Endothelial cell of umbilical vein (primary cell): ENCODE measurements around the gene HOXC5. TPM values are rescaled to one million over a fixed set of nuclear protein-coding genes. Genes with fewer than 3 reads are reported as not detected.
A peak's percentile ranks its signal among the peaks of the same experiment; 100 is the strongest.

ENCODE experiments used
- BruUV-seq: library from RNA; stranded (reverse); fragments of 400-500 nt; replicated peaks from 2 replicates; lab custom pipeline; 2021; lab: Mats Ljungman, UMichigan
- CTCF ChIA-PET: fragments of 300-600, 350-600 bp; sonication (Branson Sonifier 250); formaldehyde crosslinking; loops from one replicate; lab custom pipeline; 2021; ENCODE audit warnings: antibody characterized with exemption, inconsistent platforms; lab: Charles Lee
- POLR2A ChIA-PET: fragments of 300-600, 350-600 bp; sonication (Branson Sonifier 250); formaldehyde crosslinking; loops from one replicate; lab custom pipeline; 2021; ENCODE audit warnings: antibody characterized with exemption, inconsistent platforms; lab: Charles Lee
- DNase-seq: peaks from one replicate; pipeline ENCODE4 v3.0.0-alpha.2; 2011; ENCODE audit warnings: low read depth, low spot score
- FAIRE-seq: peaks from 2 replicates; lab custom pipeline; 2011; peaks lifted over from hg19 to GRCh38; lab: Jason Lieb, UNC
- H2AFZ ChIP-seq: 2 replicates; pipeline ENCODE4 v1.6.0; 2012; ENCODE audit warnings: low read depth, low read length, control low read depth, inconsistent platforms
- H3K27ac ChIP-seq: 2 replicates; pipeline ENCODE4 v1.5.1; 2011; ENCODE audit warnings: low read depth, mild to moderate bottlenecking, control low read depth, low read length, moderate library complexity; ENCODE audit not compliant: insufficient read depth
- H3K27me3 ChIP-seq, 2 experiments: 2 replicates each; pipeline versions ENCODE4 v1.6.0 to v1.6.1; 2011; ENCODE audit warnings: low read length in 2 of 2, mixed read lengths in 1 of 2; ENCODE audit not compliant: control insufficient read depth in 2 of 2, insufficient read depth in 2 of 2
- H3K36me3 ChIP-seq, 2 experiments: 2 replicates in 1 of 2; 3 replicates in 1 of 2; pipeline ENCODE4 v1.5.1; 2011; ENCODE audit warnings: low read length in 2 of 2, mild to moderate bottlenecking in 1 of 2, moderate library complexity in 1 of 2; ENCODE audit not compliant: control insufficient read depth in 2 of 2, insufficient read depth in 2 of 2; ENCODE audit errors: extremely low read depth in 1 of 2
- H3K4me1 ChIP-seq: 3 replicates; pipeline ENCODE4 v1.5.1; 2011; ENCODE audit warnings: mild to moderate bottlenecking, low read length; ENCODE audit not compliant: control insufficient read depth, insufficient read depth; ENCODE audit errors: extremely low read depth
- H3K4me2 ChIP-seq: 2 replicates; pipeline ENCODE4 v1.6.1; 2011; ENCODE audit warnings: low read length, control low read depth, mixed read lengths; ENCODE audit not compliant: insufficient read depth
- H3K4me3 ChIP-seq, 3 experiments: fragments of 200-600 bp in 1 of 3; sonication (generic), shearing (Covaris generic) in 1 of 3; replicated peaks in 1 of 3; 2 replicates each; pipeline ENCODE4 v1.5.1; 2011 to 2016; ENCODE audit warnings: control low read depth in 3 of 3, low read length in 3 of 3, mild to moderate bottlenecking in 2 of 3, inconsistent platforms in 1 of 3, low read depth in 1 of 3, moderate library complexity in 1 of 3; ENCODE audit not compliant: insufficient read depth in 1 of 3
- H3K79me2 ChIP-seq: 2 replicates; pipeline ENCODE4 v1.6.0; 2012; ENCODE audit warnings: low read length, inconsistent platforms; ENCODE audit not compliant: control insufficient read depth, insufficient read depth
- H3K9ac ChIP-seq: replicated peaks from 2 replicates; pipeline ENCODE3; 2011; ENCODE audit warnings: low read length, control low read depth; ENCODE audit not compliant: insufficient read depth; ENCODE audit errors: extremely low read depth
- H3K9me1 ChIP-seq: replicated peaks from 3 replicates; pipeline ENCODE4 v1.6.0; 2011; ENCODE audit warnings: mild to moderate bottlenecking, low read length; ENCODE audit not compliant: control insufficient read depth, insufficient read depth; ENCODE audit errors: extremely low read depth
- H3K9me3 ChIP-seq: replicated peaks from 2 replicates; pipeline ENCODE4 v1.5.1; 2012; ENCODE audit warnings: low read length, inconsistent platforms; ENCODE audit not compliant: control insufficient read depth, insufficient read depth
- H4K20me1 ChIP-seq: replicated peaks from 2 replicates; pipeline ENCODE3; 2011; ENCODE audit warnings: mild to moderate bottlenecking, low read length; ENCODE audit not compliant: control insufficient read depth, insufficient read depth; ENCODE audit errors: extremely low read depth
- EZH2 ChIP-seq: IDR thresholded peaks from 2 replicates; pipeline ENCODE4 v1.6.1; 2012; ENCODE audit warnings: borderline replicate concordance, low read depth, mild to moderate bottlenecking, moderate library complexity, low read length, inconsistent platforms; ENCODE audit not compliant: severe bottlenecking
- GATA2 ChIP-seq: IDR thresholded peaks from 2 replicates; pipeline ENCODE4 v1.7.0; 2011; ENCODE audit warnings: low read depth, mild to moderate bottlenecking, moderate library complexity, mixed read lengths, low read length; ENCODE audit not compliant: insufficient read length, insufficient read depth
- dilution Hi-C: fragments of 300-500 bp; cut with MboI; formaldehyde crosslinking; loops from one replicate; pipeline ENCODE4 v1.15.0; 2019; ENCODE audit warnings: low sequenced_read_pairs; ENCODE audit not compliant: extremely low pct_ligation_motif_present
- intact Hi-C: fragments of 100-400 bp; cut with micrococcal nuclease; formaldehyde crosslinking; loops from one replicate; pipeline ENCODE4 v1.10.0; 2022
- polyA plus RNA-seq, 4 experiments: library from polyadenylated mRNA; depleted of rRNA in 3 of 4; stranded (reverse) in 3 of 4; unstranded in 1 of 4; fragments of >200 nt; gene quantifications; 2 replicates each; pipeline versions ENCODE4 v1.2.1 to v1.2.3, GENCODE V29; 2011 to 2012; ENCODE audit warnings: missing spikeins in 1 of 4
- total RNA-seq: library from RNA; stranded (reverse); gene quantifications from 2 replicates; pipeline ENCODE4 v1.2.3, GENCODE V29; 2021
- TF ChIP-seq, protein P1 (sequence below), 2 donors: IDR thresholded peaks; 1 replicate in 1 of 2; 2 replicates in 1 of 2; pipeline ENCODE4 v1.5.1; 2011; ENCODE audit warnings: low read length in 2 of 2, mild to moderate bottlenecking in 2 of 2, moderate library complexity in 2 of 2, control low read depth in 1 of 2, inconsistent platforms in 1 of 2, low read depth in 1 of 2; ENCODE audit not compliant: insufficient read depth in 1 of 2; ENCODE audit errors: extremely low read depth in 1 of 2
- TF ChIP-seq, protein P2 (sequence below): IDR thresholded peaks from 2 replicates; pipeline ENCODE4 v1.6.1; 2011; ENCODE audit not compliant: insufficient read depth, insufficient read length

Gene HOXC5
- total and polyA plus RNA-seq, 2 donors (not counting 3 experiments of a cell fraction or from before 2014, with no cell fraction given): not detected

DNA sequence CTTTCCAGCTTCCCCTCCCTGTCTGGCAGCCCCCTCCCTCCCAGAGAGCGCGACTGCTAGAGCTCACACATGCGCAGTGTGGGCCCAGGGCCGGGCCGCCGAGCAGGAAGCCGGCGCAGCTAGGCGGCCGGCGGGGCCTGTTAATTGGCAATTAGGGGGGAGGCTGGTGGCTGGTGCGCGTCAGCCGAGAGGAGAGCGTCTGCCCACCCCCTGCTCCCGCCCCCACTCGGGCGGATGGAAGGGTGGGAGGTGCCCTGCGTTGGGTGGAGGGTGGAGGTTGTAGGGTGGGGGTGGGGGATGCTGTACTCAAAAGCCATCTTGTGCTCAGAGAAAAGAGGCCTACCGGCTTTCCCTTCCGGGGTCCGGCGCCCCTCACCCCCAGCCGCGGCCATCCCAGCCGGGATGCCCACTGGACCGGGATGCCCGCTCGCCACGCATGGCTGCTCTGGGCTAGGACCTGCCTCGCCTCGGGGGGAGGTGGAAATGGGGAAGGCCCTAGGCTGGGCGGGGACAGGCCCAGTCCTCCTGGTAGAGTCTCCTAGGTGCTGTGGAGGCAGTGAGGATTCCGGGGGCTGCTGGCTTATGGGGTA lies 14.9 kb upstream of the HOXC5 start:
- no TSS peak for BruUV-seq
- dilution Hi-C loops (no loop called here), intact Hi-C loops (no loop called here)
- ChIA-PET CTCF (interaction anchor here (0.6 to 17.0 kb wide), 5 partner anchors 9 to 190 kb away, joined by 3 to 616 read pairs (median 10); partner anchors contain the start of genes HOXC10, HOXC8 and SMUG1), POLR2A (no interaction called here)
- Histone ChIP-seq H4K20me1 (no peaks in the 10 kb centered on the region), H3K27me3 (peaks cover 84 to 93% of the 10 kb centered on the region in 2 experiments), H3K9me3 (no peaks in the 10 kb centered on the region), H2AFZ (peak overlapping the region; percentile 9), H3K9ac (no peak overlapping the region), H3K4me1 (peaks cover 3% of the 10 kb centered on the region), H3K36me3 (no peaks in the 10 kb centered on the region), H3K4me2 (peak overlapping the region; percentile 21), H3K79me2 (no peaks in the 10 kb centered on the region), H3K4me3 (peak overlapping the region in 1 of 3 experiments; percentile 30), H3K27ac (no peak overlapping the region), H3K9me1 (no peaks in the 10 kb centered on the region)
- DNase-seq (peak; percentile 65), FAIRE-seq (peak; percentile 59)
- TF ChIP-seq, protein P1, sequence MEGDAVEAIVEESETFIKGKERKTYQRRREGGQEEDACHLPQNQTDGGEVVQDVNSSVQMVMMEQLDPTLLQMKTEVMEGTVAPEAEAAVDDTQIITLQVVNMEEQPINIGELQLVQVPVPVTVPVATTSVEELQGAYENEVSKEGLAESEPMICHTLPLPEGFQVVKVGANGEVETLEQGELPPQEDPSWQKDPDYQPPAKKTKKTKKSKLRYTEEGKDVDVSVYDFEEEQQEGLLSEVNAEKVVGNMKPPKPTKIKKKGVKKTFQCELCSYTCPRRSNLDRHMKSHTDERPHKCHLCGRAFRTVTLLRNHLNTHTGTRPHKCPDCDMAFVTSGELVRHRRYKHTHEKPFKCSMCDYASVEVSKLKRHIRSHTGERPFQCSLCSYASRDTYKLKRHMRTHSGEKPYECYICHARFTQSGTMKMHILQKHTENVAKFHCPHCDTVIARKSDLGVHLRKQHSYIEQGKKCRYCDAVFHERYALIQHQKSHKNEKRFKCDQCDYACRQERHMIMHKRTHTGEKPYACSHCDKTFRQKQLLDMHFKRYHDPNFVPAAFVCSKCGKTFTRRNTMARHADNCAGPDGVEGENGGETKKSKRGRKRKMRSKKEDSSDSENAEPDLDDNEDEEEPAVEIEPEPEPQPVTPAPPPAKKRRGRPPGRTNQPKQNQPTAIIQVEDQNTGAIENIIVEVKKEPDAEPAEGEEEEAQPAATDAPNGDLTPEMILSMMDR (IDR thresholded peaks at IDR 0.05; ENCODE audit: extremely low read depth in 1 of 2, insufficient read depth in 1 of 2, low read depth in 1 of 2, low read length in 2 of 2): no peak
- TF ChIP-seq EZH2: peak; percentile 86

DNA sequence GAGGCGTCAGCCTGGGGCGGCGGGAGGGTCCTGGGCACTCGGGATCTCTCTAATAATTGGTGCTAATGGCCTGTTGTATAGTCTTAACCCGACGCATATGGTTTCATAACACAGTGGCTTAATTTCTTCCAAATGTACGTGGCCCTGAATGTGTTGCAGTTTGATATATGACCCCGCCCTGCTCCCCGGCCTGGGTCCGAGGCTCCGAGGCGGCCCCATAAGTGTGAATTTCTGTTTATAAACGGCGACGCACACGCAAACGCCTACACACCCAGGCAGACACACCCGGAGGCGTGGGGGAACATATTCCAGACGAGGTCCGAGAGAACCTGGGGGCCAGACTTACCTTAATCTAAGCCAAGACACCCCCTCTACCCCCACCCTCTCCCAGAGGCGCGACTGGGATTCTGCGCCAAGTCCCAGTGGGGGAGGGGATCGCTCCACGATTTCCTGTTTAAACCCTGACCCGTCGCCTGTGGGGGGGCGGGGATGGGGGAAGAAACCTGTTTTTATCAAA lies 14.3 kb upstream of the HOXC5 start:
- intact Hi-C loops: no loop called here
- Histone ChIP-seq H3K4me1 (peaks cover 3% of the 10 kb centered on the region), H3K4me3 (no peak overlapping the region), H3K36me3 (no peaks in the 10 kb centered on the region), H3K27ac (no peak overlapping the region), H3K9ac (no peak overlapping the region), H2AFZ (no peak overlapping the region), H3K9me3 (no peaks in the 10 kb centered on the region), H3K4me2 (no peak overlapping the region), H3K79me2 (no peaks in the 10 kb centered on the region), H4K20me1 (no peaks in the 10 kb centered on the region), H3K9me1 (no peaks in the 10 kb centered on the region), H3K27me3 (peaks cover 84 to 93% of the 10 kb centered on the region in 2 experiments)
- FAIRE-seq: no peak
- POLR2A ChIA-PET: no interaction called here
- dilution Hi-C loops: no loop called here
- no TSS peak for BruUV-seq
- no peak for DNase-seq
- CTCF ChIA-PET: interaction anchor here (2.2 to 4.3 kb wide), 2 partner anchors 12 to 34 kb away, joined by 5 to 36 read pairs; partner anchors contain the start of gene HOXC10
- no peak for TF ChIP-seq GATA2
- TF ChIP-seq, protein P2, sequence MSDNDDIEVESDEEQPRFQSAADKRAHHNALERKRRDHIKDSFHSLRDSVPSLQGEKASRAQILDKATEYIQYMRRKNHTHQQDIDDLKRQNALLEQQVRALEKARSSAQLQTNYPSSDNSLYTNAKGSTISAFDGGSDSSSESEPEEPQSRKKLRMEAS: no peak
